Measurements from ENCODE around the gene PHAF1. TPM values are rescaled to one million over a fixed set of nuclear protein-coding genes. Genes with fewer than 3 reads are reported as not detected.

PHAF1 gene
- total and polyA plus RNA-seq, 12 donors = 7.1 to 12.7 (median 11.5) TPM

DNA sequence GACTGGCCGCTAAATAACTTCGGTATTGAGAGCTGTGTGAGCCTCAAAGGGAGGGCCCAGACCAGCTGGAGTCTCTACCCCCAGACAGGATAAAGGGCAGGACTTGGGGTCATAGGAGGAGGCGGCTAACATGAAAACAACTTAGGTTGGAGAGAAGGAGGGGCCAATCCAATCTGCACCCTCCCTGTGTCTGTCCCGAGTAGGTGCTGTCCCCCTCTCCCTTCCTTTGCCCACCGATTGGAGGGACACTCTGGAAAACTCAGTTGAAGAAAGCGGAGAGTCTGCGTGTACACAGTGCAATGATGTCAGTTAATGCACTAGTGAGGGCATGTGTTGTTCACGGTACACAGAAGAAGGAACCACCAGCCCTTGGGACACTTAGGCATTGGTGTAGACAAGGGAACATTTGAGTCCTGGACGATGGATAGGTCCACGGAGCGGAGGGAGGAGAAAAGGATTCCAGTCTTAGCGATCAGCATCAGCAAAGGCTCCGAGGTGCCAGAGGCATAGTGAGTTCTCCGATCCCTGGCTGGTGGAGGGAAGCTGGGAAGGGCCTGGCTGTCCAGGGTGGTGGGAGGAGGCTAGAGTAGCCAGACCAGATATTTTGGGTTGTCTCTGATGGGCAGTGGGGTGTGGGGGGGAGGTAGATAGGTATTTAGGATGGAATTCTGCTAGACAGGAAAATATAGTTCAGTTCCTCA lies 61.4 kb downstream of the PHAF1 start:
- no peaks in the 10 kb centered on the region for H3K9me3 ChIP-seq
- peaks cover 0 to 10% (median 0%) of the 10 kb centered on the region in 9 donors for H3K36me3 ChIP-seq
- intact Hi-C loops (cut with DNase I) = no loop called here
- TF ChIP-seq, protein P1, sequence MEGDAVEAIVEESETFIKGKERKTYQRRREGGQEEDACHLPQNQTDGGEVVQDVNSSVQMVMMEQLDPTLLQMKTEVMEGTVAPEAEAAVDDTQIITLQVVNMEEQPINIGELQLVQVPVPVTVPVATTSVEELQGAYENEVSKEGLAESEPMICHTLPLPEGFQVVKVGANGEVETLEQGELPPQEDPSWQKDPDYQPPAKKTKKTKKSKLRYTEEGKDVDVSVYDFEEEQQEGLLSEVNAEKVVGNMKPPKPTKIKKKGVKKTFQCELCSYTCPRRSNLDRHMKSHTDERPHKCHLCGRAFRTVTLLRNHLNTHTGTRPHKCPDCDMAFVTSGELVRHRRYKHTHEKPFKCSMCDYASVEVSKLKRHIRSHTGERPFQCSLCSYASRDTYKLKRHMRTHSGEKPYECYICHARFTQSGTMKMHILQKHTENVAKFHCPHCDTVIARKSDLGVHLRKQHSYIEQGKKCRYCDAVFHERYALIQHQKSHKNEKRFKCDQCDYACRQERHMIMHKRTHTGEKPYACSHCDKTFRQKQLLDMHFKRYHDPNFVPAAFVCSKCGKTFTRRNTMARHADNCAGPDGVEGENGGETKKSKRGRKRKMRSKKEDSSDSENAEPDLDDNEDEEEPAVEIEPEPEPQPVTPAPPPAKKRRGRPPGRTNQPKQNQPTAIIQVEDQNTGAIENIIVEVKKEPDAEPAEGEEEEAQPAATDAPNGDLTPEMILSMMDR (IDR thresholded peaks at IDR 0.05) = no peak
- 33 to 34% methylated on average over 14 of the region's 14 CpGs for WGBS, 2 donors
- peak overlapping the region; percentile 30 to 60 (median 54) for H3K4me3 ChIP-seq
- ATAC-seq (peak; percentile 2 to 30 (median 6)), DNase-seq (no peak)
- peaks cover 12 to 60% (median 39%) of the 10 kb centered on the region in 9 donors for H3K4me1 ChIP-seq
- H3K27me3 ChIP-seq = peaks cover 0 to 65% (median 0%) of the 10 kb centered on the region in 7 donors
- peak overlapping the region; percentile 69 to 98 (median 94) for H3K27ac ChIP-seq

GRCh38 chr16:67173323-67173722 lies 63.6 kb downstream of the PHAF1 start:
- intact Hi-C loops (cut with DNase I) = no loop called here
- Histone ChIP-seq H3K4me3 (peak overlapping the region in 9 of 10 donors; percentile 35 to 58 (median 49)), H3K27ac (peak overlapping the region; percentile 67 to 97 (median 88)), H3K36me3 (peaks cover 0 to 17% (median 0%) of the 10 kb centered on the region in 9 donors), H3K4me1 (peaks cover 12 to 67% (median 47%) of the 10 kb centered on the region in 9 donors), H3K27me3 (peaks cover 0 to 43% (median 0%) of the 10 kb centered on the region in 7 donors), H3K9me3 (no peaks in the 10 kb centered on the region)
- TF ChIP-seq, protein P1 (IDR thresholded peaks at IDR 0.05) = no peak
- no peak for DNase-seq
- no peak for ATAC-seq
- 87 to 100% methylated on average over 1 of the region's 1 CpG for WGBS, 2 donors

GRCh38 chr16:67173808-67174705 lies 64.3 kb downstream of the PHAF1 start:
- TF ChIP-seq, protein P1 (IDR thresholded peaks at IDR 0.05) = peak in 5 of 9 donors; percentile 16 to 55 (median 49)
- intact Hi-C loops (cut with DNase I) = no loop called here
- ATAC-seq = peak; percentile 70 to 81 (median 75)
- 1% methylated on average over 71 of the region's 71 CpGs for WGBS, 2 donors
- peaks cover 0 to 36% (median 0%) of the 10 kb centered on the region in 7 donors for H3K27me3 ChIP-seq
- peaks cover 0 to 17% (median 0%) of the 10 kb centered on the region in 9 donors for H3K36me3 ChIP-seq
- peak overlapping the region; percentile 67 to 97 (median 88) for H3K27ac ChIP-seq
- H3K4me3 ChIP-seq = peak overlapping the region; percentile 19 to 58 (median 48)
- no peaks in the 10 kb centered on the region for H3K9me3 ChIP-seq
- peak; percentile 82 to 87 for DNase-seq
- H3K4me1 ChIP-seq = peaks cover 12 to 72% (median 51%) of the 10 kb centered on the region in 9 donors

GRCh38 chr16:67174706-67175231 lies 65.0 kb downstream of the PHAF1 start:
- H3K4me3 ChIP-seq = peak overlapping the region; percentile 19 to 58 (median 48)
- WGBS, 2 donors = 48 to 55% methylated on average over 31 of the region's 31 CpGs
- DNase-seq (no peak), ATAC-seq (no peak)
- intact Hi-C loops (cut with DNase I) = no loop called here
- peaks cover 0 to 17% (median 0%) of the 10 kb centered on the region in 9 donors for H3K36me3 ChIP-seq
- TF ChIP-seq, protein P1 (IDR thresholded peaks at IDR 0.05) = no peak
- H3K27ac ChIP-seq = peak overlapping the region; percentile 67 to 97 (median 88)
- H3K27me3 ChIP-seq = peaks cover 0 to 29% (median 0%) of the 10 kb centered on the region in 7 donors
- H3K4me1 ChIP-seq = peaks cover 8 to 65% (median 46%) of the 10 kb centered on the region in 9 donors
- H3K9me3 ChIP-seq = no peaks in the 10 kb centered on the region
